H9 (cell line): ENCODE results near the gene ADNP2. TPM values are rescaled to one million over a fixed set of nuclear protein-coding genes. Genes with fewer than 3 reads are reported as not detected.

ENCODE experiments used
- DNase-seq: peaks from one replicate; pipeline ENCODE4 v3.0.0-alpha.2; 2017
- H2AFZ ChIP-seq: one replicate; pipeline ENCODE4 v1.6.1; 2013; ENCODE audit warnings: mild to moderate bottlenecking, low read length, control low read depth, moderate library complexity
- H2AK5ac ChIP-seq: 2 replicates; pipeline ENCODE4 v1.6.1; 2013; ENCODE audit warnings: low read length, control low read depth, mixed read lengths; ENCODE audit not compliant: insufficient read length
- H2BK120ac ChIP-seq: one replicate; pipeline ENCODE4 v1.6.1; 2013; ENCODE audit warnings: low read depth, mild to moderate bottlenecking, low read length, control low read depth, inconsistent platforms; ENCODE audit not compliant: poor library complexity, severe bottlenecking
- H2BK12ac ChIP-seq: 2 replicates; pipeline ENCODE4 v1.6.1; 2013; ENCODE audit warnings: low read length, control low read depth, mixed read lengths, low read depth; ENCODE audit not compliant: insufficient read length
- H2BK15ac ChIP-seq: 2 replicates; pipeline ENCODE4 v1.6.1; 2013; ENCODE audit warnings: low read depth, low read length, control low read depth
- H2BK20ac ChIP-seq: one replicate; pipeline ENCODE4 v1.6.1; 2013; ENCODE audit warnings: low read depth, mild to moderate bottlenecking, low read length, control low read depth, inconsistent platforms; ENCODE audit not compliant: poor library complexity, severe bottlenecking
- H2BK5ac ChIP-seq: 2 replicates; pipeline ENCODE4 v1.6.1; 2013; ENCODE audit warnings: low read length, control low read depth, mixed read lengths; ENCODE audit not compliant: insufficient read length
- H3K14ac ChIP-seq: 2 replicates; pipeline ENCODE4 v1.6.1; 2013; ENCODE audit warnings: low read length, control low read depth; ENCODE audit not compliant: insufficient read depth
- H3K18ac ChIP-seq: 2 replicates; pipeline ENCODE4 v1.6.1; 2013; ENCODE audit warnings: low read depth, mild to moderate bottlenecking, mixed read lengths, low read length, control low read depth; ENCODE audit not compliant: insufficient read length
- H3K23ac ChIP-seq: 2 replicates; pipeline ENCODE4 v1.6.1; 2013; ENCODE audit warnings: low read length, control low read depth, mixed read lengths, low read depth; ENCODE audit not compliant: insufficient read length
- H3K23me2 ChIP-seq: 2 replicates; pipeline ENCODE4 v1.6.1; 2013; ENCODE audit warnings: low read depth, mild to moderate bottlenecking, mixed read lengths, low read length, control low read depth; ENCODE audit not compliant: insufficient read length, poor library complexity, severe bottlenecking
- H3K27ac ChIP-seq: 2 replicates; pipeline ENCODE4 v1.5.1; 2013; ENCODE audit warnings: low read length, control low read depth, mixed read lengths, low read depth; ENCODE audit not compliant: insufficient read length
- H3K27me3 ChIP-seq: 2 replicates; pipeline ENCODE4 v1.6.1; 2013; ENCODE audit warnings: low read length, control low read depth, inconsistent platforms; ENCODE audit not compliant: insufficient read depth
- H3K4ac ChIP-seq: 2 replicates; pipeline ENCODE4 v1.6.1; 2013; ENCODE audit warnings: low read depth, mild to moderate bottlenecking, control low read depth, inconsistent platforms, low read length, moderate library complexity
- H3K4me1 ChIP-seq: 2 replicates; pipeline ENCODE4 v1.6.1; 2013; ENCODE audit warnings: low read length, control low read depth, inconsistent platforms; ENCODE audit not compliant: insufficient read depth
- H3K4me2 ChIP-seq: 2 replicates; pipeline ENCODE4 v1.6.1; 2013; ENCODE audit warnings: low read length, control low read depth, mixed read lengths; ENCODE audit not compliant: insufficient read length, insufficient read depth
- H3K56ac ChIP-seq: 2 replicates; pipeline ENCODE4 v1.6.1; 2013; ENCODE audit warnings: low read depth, mild to moderate bottlenecking, mixed read lengths, low read length, control low read depth; ENCODE audit not compliant: insufficient read length
- H3K79me1 ChIP-seq: 2 replicates; pipeline ENCODE4 v1.6.1; 2013; ENCODE audit warnings: low read depth, mild to moderate bottlenecking, moderate library complexity, low read length, control low read depth, inconsistent platforms; ENCODE audit not compliant: insufficient read depth, poor library complexity, severe bottlenecking
- H3K79me2 ChIP-seq: 2 replicates; pipeline ENCODE4 v1.6.1; 2013; ENCODE audit warnings: low read length, control low read depth, inconsistent platforms; ENCODE audit not compliant: insufficient read depth
- H3K9ac ChIP-seq: 2 replicates; pipeline ENCODE4 v1.6.1; 2013; ENCODE audit warnings: low read length, control low read depth, mixed read lengths; ENCODE audit not compliant: insufficient read length; ENCODE audit errors: extremely low read depth
- H3K9me3 ChIP-seq: one replicate; pipeline ENCODE4 v1.6.1; 2013; ENCODE audit warnings: low read depth, low read length, inconsistent platforms; ENCODE audit not compliant: control insufficient read depth
- H3T11ph ChIP-seq: one replicate; pipeline ENCODE4 v1.6.1; 2013; ENCODE audit warnings: mild to moderate bottlenecking, low read length, control low read depth, inconsistent platforms
- H4K20me1 ChIP-seq: one replicate; pipeline ENCODE4 v1.6.1; 2013; ENCODE audit not compliant: control insufficient read depth, insufficient read length, insufficient read depth
- H4K5ac ChIP-seq: 2 replicates; pipeline ENCODE4 v1.6.1; 2013; ENCODE audit warnings: low read depth, mild to moderate bottlenecking, mixed read lengths, low read length, control low read depth; ENCODE audit not compliant: insufficient read length
- H4K8ac ChIP-seq: replicated peaks from 2 replicates; pipeline ENCODE4 v1.6.1; 2013; ENCODE audit warnings: low read length, control low read depth, mixed read lengths, low read depth; ENCODE audit not compliant: insufficient read length
- H4K91ac ChIP-seq: 2 replicates; pipeline ENCODE4 v1.6.1; 2013; ENCODE audit warnings: low read depth, mild to moderate bottlenecking, moderate library complexity, mixed read lengths, low read length, control low read depth; ENCODE audit not compliant: insufficient read length
- H3K27ac Mint-ChIP-seq, 3 experiments: 2 replicates in 2 of 3; 3 replicates in 1 of 3; pipeline ENCODE4 v1.8.0; 2020 to 2021; ENCODE audit warnings: mixed read lengths in 3 of 3, mild to moderate bottlenecking in 1 of 3, moderate library complexity in 1 of 3
- H3K27me3 Mint-ChIP-seq: 2 replicates; pipeline ENCODE4 v1.8.0; 2021; ENCODE audit warnings: low read depth, mild to moderate bottlenecking, moderate library complexity, mixed read lengths
- H3K36me3 Mint-ChIP-seq, 3 experiments: 2 replicates in 2 of 3; 3 replicates in 1 of 3; pipeline ENCODE4 v1.8.0; 2020 to 2021; ENCODE audit warnings: low read depth in 3 of 3, mixed read lengths in 3 of 3; ENCODE audit not compliant: insufficient read depth in 1 of 3
- H3K4me1 Mint-ChIP-seq, 2 experiments: 2 replicates each; pipeline ENCODE4 v1.8.0; 2020; ENCODE audit warnings: mixed read lengths in 2 of 2
- H3K4me3 Mint-ChIP-seq, 2 experiments: 2 replicates in 1 of 2; 3 replicates in 1 of 2; pipeline ENCODE4 v1.8.0; 2020 to 2021; ENCODE audit warnings: mild to moderate bottlenecking in 2 of 2, mixed read lengths in 2 of 2, moderate library complexity in 1 of 2
- H3K9me3 Mint-ChIP-seq, 2 experiments: 2 replicates in 1 of 2; 3 replicates in 1 of 2; pipeline ENCODE4 v1.8.0; 2020; ENCODE audit warnings: mild to moderate bottlenecking in 2 of 2, mixed read lengths in 2 of 2, moderate library complexity in 1 of 2
- WGBS: extraction: QIAGEN DNeasy Blood & Tissue Kit; methylation state at CpG from one replicate; pipeline ENCODE4 v1.1.7; 2013; ENCODE audit warnings: missing lambda C conversion rate, low lambda C conversion rate, mixed read lengths; ENCODE audit not compliant: insufficient read length; ENCODE audit errors: extremely low coverage; 5-methylcytosine and 5-hydroxymethylcytosine counted together
- total RNA-seq: library from RNA; stranded (reverse); gene quantifications from 2 replicates; pipeline ENCODE4 v1.2.1, GENCODE V29; 2021
- TF ChIP-seq, protein P1 (sequence below): fragments of 200-600 bp; sonication (generic); conservative IDR thresholded peaks from 3 replicates; pipeline ENCODE4 v1.8.0; 2021; ENCODE audit warnings: antibody characterized with exemption, mild to moderate bottlenecking

Gene ADNP2
- total RNA-seq, 1 experiment from 2014 or later = 53.5 TPM

DNA sequence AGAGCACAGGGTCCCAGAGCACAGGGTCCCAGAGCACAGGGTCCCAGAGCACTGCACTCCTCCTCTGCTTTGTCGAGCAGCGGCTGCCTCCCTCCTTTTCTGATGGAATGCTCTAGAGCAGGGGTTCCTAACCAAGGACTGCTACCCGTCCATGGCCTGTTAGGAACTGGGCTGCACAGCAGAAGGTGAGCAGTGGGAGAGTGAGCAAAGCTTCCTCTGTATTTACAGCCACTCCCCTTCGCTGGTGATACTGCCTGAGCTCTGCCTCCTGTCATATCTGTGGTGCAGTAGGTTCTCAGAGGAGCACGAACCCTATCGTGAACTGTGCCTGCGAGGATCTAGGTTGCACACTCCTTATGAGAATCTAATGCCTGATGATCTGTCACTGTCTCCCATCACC is 33.1 kb upstream of the ADNP2 start:
- DNase-seq = no peak
- no peak overlapping the region for H3K4me3 Mint-ChIP-seq
- peaks cover 24% of the 10 kb centered on the region in 2 experiments for H3K9me3 Mint-ChIP-seq
- TF ChIP-seq, protein P1, sequence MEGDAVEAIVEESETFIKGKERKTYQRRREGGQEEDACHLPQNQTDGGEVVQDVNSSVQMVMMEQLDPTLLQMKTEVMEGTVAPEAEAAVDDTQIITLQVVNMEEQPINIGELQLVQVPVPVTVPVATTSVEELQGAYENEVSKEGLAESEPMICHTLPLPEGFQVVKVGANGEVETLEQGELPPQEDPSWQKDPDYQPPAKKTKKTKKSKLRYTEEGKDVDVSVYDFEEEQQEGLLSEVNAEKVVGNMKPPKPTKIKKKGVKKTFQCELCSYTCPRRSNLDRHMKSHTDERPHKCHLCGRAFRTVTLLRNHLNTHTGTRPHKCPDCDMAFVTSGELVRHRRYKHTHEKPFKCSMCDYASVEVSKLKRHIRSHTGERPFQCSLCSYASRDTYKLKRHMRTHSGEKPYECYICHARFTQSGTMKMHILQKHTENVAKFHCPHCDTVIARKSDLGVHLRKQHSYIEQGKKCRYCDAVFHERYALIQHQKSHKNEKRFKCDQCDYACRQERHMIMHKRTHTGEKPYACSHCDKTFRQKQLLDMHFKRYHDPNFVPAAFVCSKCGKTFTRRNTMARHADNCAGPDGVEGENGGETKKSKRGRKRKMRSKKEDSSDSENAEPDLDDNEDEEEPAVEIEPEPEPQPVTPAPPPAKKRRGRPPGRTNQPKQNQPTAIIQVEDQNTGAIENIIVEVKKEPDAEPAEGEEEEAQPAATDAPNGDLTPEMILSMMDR = no peak
- H3K4me2 ChIP-seq = no peak overlapping the region
- no peaks in the 10 kb centered on the region for H4K20me1 ChIP-seq
- no peak overlapping the region for H2AFZ ChIP-seq
- H2AK5ac ChIP-seq = no peak overlapping the region
- no peak overlapping the region for H2BK20ac ChIP-seq
- no peak overlapping the region; a peak in 1 of 7 replicates for H3K27ac Mint-ChIP-seq
- no peak overlapping the region for H2BK15ac ChIP-seq
- peaks cover 2% of the 10 kb centered on the region; the same call in 1 of the 2 replicates for H3K4me1 ChIP-seq
- H3T11ph ChIP-seq = no peak overlapping the region
- no peak overlapping the region for H3K56ac ChIP-seq
- H3K4ac ChIP-seq = no peak overlapping the region
- no peaks in the 10 kb centered on the region for H3K23me2 ChIP-seq
- no peak overlapping the region for H2BK5ac ChIP-seq
- H3K27me3 ChIP-seq = no peaks in the 10 kb centered on the region
- H3K79me1 ChIP-seq = no peaks in the 10 kb centered on the region
- H3K4me1 Mint-ChIP-seq = peaks cover 7% of the 10 kb centered on the region in 2 experiments
- H3K27ac ChIP-seq = no peak overlapping the region
- no peak overlapping the region for H2BK12ac ChIP-seq
- H3K18ac ChIP-seq = no peak overlapping the region
- H3K9ac ChIP-seq = no peak overlapping the region
- H3K27me3 Mint-ChIP-seq = no peaks in the 10 kb centered on the region; the same call in none of the 2 replicates
- no peaks in the 10 kb centered on the region for H3K79me2 ChIP-seq
- H3K23ac ChIP-seq = no peak overlapping the region
- H3K36me3 Mint-ChIP-seq = peaks cover 12 to 26% (median 13%) of the 10 kb centered on the region in 3 experiments
- H3K9me3 ChIP-seq = no peaks in the 10 kb centered on the region
- no peak overlapping the region for H3K14ac ChIP-seq
- H2BK120ac ChIP-seq = no peak overlapping the region
- no peak overlapping the region for H4K5ac ChIP-seq
- no peak overlapping the region for H4K8ac ChIP-seq
- no CpG with 5 or more reads among the region's 7 CpGs for WGBS
- no peak overlapping the region for H4K91ac ChIP-seq
